Esophagus mucosa (tissue), 1 donor: ENCODE results near the gene CRHR1. TPM values are rescaled to one million over a fixed set of nuclear protein-coding genes. Genes with fewer than 3 reads are reported as not detected.
"Not testable (repeated sequence)": the region's sequence is repeated elsewhere in the genome, so short reads cannot be mapped to it uniquely, and the experiment has no call there.

ENCODE experiments used
- ATAC-seq: fragments of 200-7000 bp; cut with Tn5 transposase; one replicate; pipeline ENCODE4 v1.9.1; 2020
- total RNA-seq: library from RNA; stranded (reverse); gene quantifications from one replicate; pipeline ENCODE4 v1.2.4, GENCODE V29; 2023
- donor health status: DM: yes; HTN: yes; CAD: no.

CRHR1 gene
- total RNA-seq, 1 donor from 2014 or later, result 0.40 TPM

DNA sequence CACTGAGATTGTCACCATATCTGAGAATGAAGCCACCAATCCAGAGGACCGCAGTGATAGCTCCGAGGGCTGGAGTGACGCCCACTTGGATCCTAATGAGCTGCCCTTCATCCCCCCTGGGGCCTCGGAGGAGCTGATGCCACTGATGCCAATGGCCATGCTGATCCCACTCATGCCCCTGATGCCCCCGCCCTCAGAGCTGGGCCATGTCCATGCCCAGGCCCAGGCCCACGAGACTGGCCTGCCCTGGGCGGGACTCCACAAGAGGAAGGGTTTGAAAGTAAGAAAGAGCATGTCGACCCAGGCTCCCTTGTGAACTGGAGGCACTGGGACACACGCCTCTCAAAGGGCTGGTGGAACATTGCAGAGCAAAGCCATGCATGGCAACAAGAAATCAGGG lies 62.5 kb downstream of the CRHR1 start:
- no peak for ATAC-seq

- ATAC-seq, result no peak
Observed at GRCh38 chr17:45847101-45847500, 63.0 kb downstream of the CRHR1 start.

DNA sequence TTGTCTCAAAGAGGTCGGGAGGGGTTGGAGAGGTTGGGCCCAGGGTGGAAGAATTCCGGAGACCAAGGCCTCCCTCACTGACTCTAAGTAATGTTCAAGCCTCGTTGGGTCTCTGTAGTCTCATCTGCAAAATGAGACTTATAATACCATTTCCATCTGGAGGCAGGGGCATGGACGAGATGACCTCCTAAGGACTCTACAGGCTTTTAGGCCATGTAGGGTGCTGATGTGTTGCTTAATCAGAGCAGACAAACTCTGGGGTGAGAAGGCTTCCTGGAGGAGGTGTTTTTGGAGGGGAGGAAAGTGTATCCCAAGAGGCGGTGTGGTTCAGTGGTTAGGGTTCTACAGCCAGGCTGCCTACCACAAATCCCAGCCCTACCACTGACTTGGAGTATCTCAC lies 63.6 kb downstream of the CRHR1 start:
- no peak for ATAC-seq

- ATAC-seq, result no peak
Observed at GRCh38 chr17:45848405-45848804, 64.3 kb downstream of the CRHR1 start.

- ATAC-seq, result no peak
Observed at GRCh38 chr17:45848868-45849535, 64.9 kb downstream of the CRHR1 start.

GRCh38 chr17:45849536-45849990 lies 65.4 kb downstream of the CRHR1 start:
- no peak for ATAC-seq

GRCh38 chr17:45850011-45850410 lies 65.9 kb downstream of the CRHR1 start:
- ATAC-seq, result no peak

GRCh38 chr17:45850468-45850867 lies 66.3 kb downstream of the CRHR1 start:
- ATAC-seq, result no peak

- ATAC-seq, result no peak
Observed at GRCh38 chr17:45851022-45851421, 66.9 kb downstream of the CRHR1 start.

DNA sequence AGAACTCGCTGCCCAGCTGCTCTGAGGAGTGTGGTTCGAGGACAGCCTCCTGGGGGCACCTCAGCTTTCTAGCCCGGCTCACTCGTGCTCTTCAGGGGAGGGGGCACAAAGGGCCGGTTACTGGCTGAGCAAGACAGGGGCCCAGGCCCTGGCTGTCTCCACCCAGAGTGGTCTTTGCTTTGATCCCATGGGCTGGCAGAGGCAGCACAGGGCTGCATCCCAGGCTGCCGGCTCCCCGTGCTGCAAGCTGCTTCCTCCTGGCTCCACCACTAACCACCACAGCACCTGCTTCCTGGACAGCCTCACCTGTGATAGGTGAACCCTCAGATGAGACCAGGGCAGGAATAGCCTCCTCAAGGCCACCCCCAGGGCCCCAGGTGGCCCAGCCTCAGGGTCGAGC lies 67.3 kb downstream of the CRHR1 start:
- peak; percentile 14 for ATAC-seq

DNA sequence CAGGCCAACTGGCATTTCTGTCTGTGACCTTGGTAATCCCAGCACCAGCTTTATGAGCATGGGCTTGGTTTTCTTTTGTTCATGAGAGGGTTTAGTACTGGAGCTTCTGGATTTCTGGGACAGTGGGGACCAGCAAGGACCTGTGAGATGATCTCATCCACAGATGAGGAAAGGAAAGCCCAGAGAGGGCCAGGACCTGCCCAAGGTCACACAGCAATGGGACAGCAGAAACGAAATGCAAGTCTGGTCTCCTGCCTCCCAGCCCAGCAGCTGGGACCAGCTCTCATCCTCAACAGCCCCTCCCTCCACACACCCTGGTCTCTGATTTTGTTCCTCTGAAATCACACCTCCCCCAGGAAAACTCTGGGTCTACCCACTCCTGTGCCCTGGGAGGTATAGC lies 67.8 kb downstream of the CRHR1 start:
- no peak for ATAC-seq

GRCh38 chr17:45852535-45853297 lies 68.6 kb downstream of the CRHR1 start:
- ATAC-seq, result peak; percentile 24

GRCh38 chr17:45854209-45854608 lies 70.1 kb downstream of the CRHR1 start:
- no peak for ATAC-seq

- ATAC-seq, result no peak
Observed at GRCh38 chr17:45855691-45856336, 71.7 kb downstream of the CRHR1 start.

DNA sequence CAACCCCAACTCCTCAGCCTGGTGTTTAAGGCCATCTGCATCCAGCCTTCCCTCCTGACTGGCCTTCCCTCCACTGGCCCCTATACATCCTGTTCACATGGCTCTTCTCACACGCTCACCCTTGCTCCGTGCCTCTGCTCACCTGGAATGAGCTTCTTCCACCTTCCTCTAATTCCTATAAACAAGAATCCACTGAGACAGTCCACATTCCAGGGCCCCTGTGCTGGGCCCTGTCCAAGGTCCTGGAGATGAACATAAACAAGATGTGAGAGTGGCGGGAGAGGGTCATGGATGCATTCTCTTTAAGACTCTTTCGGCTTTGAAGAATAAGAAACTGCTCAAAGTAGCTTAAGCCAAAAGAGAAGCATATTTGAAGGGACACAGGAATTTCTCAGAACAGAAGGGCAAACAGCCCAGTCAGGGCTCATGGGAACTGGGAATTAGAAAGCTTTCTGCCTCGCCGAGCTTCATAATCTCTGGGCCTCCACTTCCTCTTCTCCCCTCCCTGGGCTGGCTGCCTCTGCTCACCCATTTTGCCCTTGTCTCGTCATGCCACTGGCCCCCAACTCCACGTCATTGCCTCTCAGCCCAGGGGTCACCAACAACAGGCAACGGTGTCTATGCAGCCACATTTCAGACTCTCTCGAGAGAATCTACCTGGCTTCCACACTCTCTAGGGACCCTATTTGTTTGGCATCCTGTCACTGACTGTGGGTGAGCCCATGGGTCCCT lies 74.0 kb downstream of the CRHR1 start:
- ATAC-seq, result no peak

DNA sequence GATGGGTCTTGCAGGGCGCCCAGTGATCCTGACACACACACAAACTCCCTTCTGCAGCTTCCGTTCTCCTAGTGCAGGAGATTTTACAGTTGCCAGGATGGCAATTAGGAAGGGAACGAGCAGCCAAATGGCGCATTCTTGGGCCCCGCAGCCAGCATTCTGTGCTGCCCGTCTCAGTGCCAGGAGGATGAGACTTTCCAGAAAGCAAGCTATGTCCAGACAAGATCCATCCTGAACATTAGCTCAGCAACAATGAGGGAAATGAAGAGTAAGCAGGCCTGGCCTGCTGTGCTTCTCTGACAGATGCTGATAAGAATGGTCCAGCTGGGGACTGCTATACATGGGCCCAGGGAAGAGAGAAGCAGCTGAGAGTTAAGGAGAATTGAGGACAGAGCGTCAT lies 77.0 kb downstream of the CRHR1 start:
- no peak for ATAC-seq

GRCh38 chr17:45862127-45862526 lies 78.0 kb downstream of the CRHR1 start:
- ATAC-seq, result not testable (repeated sequence)

DNA sequence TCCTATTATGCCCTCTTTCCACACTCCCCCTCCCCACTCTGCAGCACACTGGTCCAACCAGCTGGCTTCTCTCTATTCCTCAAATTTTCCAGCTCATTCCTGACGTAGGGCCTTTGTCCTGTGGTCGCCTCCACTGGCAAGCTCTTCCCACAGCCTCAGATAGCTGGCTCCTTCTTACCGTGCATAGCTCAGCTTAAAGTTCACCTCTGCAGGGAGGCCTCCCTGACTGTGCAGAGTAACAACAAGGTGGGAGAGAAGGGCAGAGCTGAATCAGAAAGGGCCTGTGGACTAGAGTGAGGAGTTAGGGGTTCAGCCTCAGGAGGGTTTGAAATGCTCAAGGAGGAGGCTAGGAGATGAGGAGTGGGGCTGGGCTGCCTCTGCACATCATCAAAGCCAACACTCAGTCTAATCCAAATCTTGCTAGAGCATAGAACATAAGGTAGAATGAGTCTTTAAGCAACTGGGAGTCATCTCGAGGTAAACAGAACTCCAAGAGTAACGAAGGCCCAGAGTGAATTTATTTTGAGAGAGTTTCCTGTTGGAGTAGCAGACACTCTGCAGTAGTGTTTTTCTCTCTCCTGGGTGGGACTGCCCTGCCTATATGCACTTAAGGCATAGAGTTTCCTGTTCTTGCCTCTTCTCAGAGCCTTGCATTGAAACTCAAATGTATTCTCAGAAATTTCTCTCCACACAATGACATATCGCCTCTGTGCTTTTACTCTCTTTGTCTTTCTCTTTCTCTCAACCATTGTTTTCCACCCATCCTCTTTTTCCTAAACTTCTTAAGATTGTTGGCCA lies 79.9 kb downstream of the CRHR1 start:
- no peak for ATAC-seq

DNA sequence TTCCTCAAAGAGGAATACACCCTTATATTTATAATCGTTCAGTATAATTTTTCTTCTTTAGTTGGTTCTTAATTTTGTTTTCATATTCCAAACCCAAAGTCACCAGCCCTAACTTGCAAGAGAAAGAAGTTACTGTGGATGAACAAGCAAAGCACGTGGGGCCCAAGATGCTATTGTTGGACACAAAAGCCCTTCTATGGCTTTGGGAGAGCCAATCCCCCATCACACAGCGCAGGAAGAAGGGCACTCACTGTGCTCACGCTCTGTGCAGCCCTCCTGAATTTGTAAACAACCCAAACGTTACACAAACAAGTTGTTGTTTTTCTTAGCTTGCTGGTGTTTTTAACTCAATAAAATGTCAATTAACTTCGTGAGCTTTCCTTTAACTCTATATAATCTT lies 83.1 kb downstream of the CRHR1 start:
- ATAC-seq, result no peak

DNA sequence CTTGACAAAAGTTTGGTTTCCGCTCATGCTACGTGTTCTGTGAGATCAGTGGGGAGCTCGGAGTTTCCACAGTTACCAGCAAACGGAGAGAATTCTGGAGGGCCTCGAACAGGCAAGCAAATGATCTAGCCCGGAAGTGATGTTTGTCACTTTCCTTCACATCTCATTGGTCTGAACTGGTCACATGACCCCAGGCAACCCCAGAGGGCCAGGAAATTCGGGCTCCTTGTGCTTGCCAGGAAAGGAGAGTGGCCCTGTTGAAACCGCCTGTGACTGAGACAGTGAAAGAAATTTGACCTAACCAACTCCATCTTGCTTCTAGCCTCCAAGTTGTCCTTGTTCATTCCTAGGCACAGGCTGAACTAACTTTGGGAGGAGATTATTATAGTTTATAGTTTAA lies 83.6 kb downstream of the CRHR1 start:
- ATAC-seq, result no peak

DNA sequence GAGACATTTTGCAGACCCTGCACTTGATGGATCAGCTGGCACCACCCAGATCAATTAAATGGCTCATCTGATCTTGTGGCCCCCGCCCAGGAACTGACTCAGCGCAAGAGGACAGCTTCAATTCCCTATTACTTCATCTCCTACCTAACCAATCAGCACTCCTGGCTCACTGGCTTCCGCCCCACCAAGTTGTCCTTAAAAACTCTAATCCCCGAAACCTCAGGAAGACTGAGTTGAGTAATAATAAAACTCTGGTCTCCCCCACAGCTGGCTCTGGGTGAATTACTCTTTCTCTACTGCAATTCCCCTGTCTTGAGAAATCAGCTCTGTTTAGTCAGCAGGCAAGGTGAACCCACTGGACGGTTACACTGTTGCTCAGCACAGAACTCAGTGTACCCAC lies 84.2 kb downstream of the CRHR1 start:
- ATAC-seq, result no peak

DNA sequence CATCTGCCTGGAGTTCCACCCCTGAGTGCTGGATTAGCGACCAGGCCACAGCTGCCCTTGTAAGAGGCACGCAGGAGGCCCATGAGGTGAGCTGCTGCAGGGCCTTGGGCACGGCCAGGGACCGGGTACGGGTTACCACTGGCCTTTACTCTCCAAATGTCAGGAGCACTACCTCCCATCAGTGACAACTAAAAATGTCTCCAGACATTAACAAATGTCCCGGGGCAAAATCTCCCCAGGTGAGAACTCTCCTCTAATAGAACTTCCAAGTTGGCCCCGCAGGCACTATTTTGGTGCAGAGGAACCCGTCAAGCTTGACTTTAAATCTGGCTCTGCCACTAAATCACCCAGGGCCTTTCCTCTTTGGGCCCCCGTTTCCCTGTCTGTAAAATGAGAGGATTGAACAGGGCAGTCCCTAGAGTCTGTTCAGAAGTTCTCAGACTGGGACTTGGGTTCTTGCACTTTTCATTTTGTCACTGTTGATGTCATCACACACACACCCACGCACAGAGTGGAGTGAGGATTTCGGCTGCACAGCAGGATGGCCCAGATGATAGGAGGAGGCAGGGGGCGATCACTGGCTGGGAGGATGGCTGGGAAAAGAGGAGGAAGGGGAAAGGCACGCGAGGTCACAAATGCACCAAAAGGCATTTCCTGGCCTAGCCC lies 85.7 kb downstream of the CRHR1 start:
- no peak for ATAC-seq
